Parathyroid adenoma (tissue), 2 donors: Measurements from ENCODE around the gene TGM2.

Experiments
- H2AFZ ChIP-seq: fragments of 300-600 bp; sonication (generic); one replicate; pipeline ENCODE4 v1.7.0; 2017; ENCODE audit warnings: antibody characterized with exemption, mild to moderate bottlenecking
- H3K27ac ChIP-seq: fragments of 300-600 bp; sonication (generic); one replicate; pipeline ENCODE4 v1.7.0; 2017
- H3K27me3 ChIP-seq: fragments of 300-600 bp; sonication (generic); one replicate; pipeline ENCODE4 v1.7.0; 2017; ENCODE audit warnings: low read length; ENCODE audit not compliant: control insufficient read depth, insufficient read depth
- H3K36me3 ChIP-seq: fragments of 300-600 bp; sonication (generic); one replicate; pipeline ENCODE4 v1.7.0; 2017; ENCODE audit warnings: low read length; ENCODE audit not compliant: control insufficient read depth, insufficient read depth
- H3K4me1 ChIP-seq: fragments of 300-600 bp; sonication (generic); one replicate; pipeline ENCODE4 v1.7.0; 2017; ENCODE audit warnings: control low read depth
- H3K4me2 ChIP-seq: fragments of 300-600 bp; sonication (generic); one replicate; pipeline ENCODE4 v1.7.0; 2017; ENCODE audit warnings: low read length
- H3K4me3 ChIP-seq: fragments of 300-600 bp; sonication (generic); one replicate; pipeline ENCODE4 v1.7.0; 2017; ENCODE audit warnings: low read depth, low read length
- H3K79me2 ChIP-seq: fragments of 300-600 bp; sonication (generic); one replicate; pipeline ENCODE4 v1.7.0; 2017; ENCODE audit warnings: control low read depth
- H3K9ac ChIP-seq: fragments of 300-600 bp; sonication (generic); one replicate; pipeline ENCODE4 v1.7.0; 2017; ENCODE audit warnings: mild to moderate bottlenecking
- H3K9me3 ChIP-seq: fragments of 300-600 bp; sonication (generic); one replicate; pipeline ENCODE4 v1.7.0; 2017; ENCODE audit warnings: low read length; ENCODE audit not compliant: control insufficient read depth
- TF ChIP-seq, protein P1 (sequence below): fragments of 300-600 bp; sonication (generic); IDR thresholded peaks from one replicate; pipeline ENCODE4 v1.7.0; 2017; ENCODE audit warnings: antibody characterized with exemption, mild to moderate bottlenecking
- donor health status: primary hyperparathyroidism.

The TGM2 gene

DNA sequence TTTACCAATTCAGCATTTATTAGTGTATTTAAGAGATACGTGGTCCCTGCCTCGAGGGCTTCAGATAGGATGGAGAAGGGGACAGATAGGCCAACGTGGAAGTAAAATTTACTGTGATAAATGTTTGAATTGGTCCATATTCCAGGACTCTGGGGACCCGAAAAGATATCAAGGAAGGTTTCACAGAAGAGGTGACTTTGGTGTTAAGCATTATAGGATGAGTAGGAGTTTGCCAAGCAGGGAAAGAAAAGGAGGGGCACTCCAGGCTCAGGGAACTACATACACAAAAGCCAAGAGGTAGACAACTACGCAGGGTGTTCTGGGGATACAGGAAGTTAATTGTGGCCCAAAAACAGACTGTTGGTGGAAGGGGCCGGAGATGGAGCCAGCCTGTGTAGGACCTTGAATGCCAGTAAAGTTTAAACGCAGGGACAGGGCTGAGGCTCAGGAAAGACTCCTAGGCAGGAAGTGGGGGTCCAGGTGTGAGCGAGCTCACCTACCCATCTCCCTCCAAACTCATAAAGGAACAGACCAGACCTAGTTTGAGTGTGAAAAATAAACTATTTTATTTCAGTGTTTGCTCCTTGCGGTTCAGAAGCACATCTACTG lies 37.0 kb downstream of the TGM2 start:
- TF ChIP-seq, protein P1, sequence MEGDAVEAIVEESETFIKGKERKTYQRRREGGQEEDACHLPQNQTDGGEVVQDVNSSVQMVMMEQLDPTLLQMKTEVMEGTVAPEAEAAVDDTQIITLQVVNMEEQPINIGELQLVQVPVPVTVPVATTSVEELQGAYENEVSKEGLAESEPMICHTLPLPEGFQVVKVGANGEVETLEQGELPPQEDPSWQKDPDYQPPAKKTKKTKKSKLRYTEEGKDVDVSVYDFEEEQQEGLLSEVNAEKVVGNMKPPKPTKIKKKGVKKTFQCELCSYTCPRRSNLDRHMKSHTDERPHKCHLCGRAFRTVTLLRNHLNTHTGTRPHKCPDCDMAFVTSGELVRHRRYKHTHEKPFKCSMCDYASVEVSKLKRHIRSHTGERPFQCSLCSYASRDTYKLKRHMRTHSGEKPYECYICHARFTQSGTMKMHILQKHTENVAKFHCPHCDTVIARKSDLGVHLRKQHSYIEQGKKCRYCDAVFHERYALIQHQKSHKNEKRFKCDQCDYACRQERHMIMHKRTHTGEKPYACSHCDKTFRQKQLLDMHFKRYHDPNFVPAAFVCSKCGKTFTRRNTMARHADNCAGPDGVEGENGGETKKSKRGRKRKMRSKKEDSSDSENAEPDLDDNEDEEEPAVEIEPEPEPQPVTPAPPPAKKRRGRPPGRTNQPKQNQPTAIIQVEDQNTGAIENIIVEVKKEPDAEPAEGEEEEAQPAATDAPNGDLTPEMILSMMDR: no peak
- Histone ChIP-seq H3K9me3 (no peaks in the 10 kb centered on the region), H3K36me3 (no peaks in the 10 kb centered on the region), H2AFZ (no peak overlapping the region), H3K4me3 (no peak overlapping the region), H3K27me3 (no peaks in the 10 kb centered on the region), H3K4me1 (peaks cover 9% of the 10 kb centered on the region), H3K9ac (no peak overlapping the region), H3K27ac (no peak overlapping the region), H3K4me2 (no peak overlapping the region), H3K79me2 (no peaks in the 10 kb centered on the region)

DNA sequence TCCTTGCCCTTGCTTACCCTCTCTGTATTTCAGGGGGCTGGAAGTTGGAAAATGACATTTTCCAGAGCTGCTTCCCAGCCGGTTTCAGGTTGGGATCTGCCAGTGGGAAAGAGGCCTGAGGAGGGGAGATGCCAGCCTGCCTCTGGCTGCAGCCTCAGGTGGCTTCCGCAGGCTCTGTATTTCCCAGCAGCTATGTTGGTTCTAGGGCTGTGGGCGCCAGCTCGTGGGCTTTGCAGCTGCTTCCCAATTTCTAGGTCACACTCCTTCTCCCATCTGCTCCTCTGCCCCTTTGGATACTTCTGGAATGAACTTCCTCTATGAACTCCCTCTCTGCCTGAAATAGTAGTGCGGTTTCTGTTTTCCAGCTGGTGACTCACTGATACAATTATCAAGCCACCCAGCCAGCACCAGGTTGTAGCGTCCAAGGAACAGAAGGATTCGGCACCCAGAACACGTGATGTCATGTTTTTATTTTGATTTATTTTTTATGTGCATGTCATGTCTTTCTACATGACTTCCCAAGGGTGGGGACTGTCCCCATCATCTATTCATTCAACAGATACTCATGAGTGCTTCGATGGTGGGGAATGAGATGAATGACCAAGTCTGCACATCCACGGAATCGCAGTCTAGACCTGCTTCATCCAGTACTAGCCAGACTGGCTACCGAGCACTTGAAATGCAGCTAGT lies 38.0 kb downstream of the TGM2 start:
- H3K4me1 ChIP-seq: peaks cover 8% of the 10 kb centered on the region
- H3K27ac ChIP-seq: no peak overlapping the region
- no peaks in the 10 kb centered on the region for H3K9me3 ChIP-seq
- H3K4me2 ChIP-seq: no peak overlapping the region
- no peak overlapping the region for H3K4me3 ChIP-seq
- TF ChIP-seq, protein P1: no peak
- no peaks in the 10 kb centered on the region for H3K27me3 ChIP-seq
- H3K79me2 ChIP-seq: no peaks in the 10 kb centered on the region
- H2AFZ ChIP-seq: no peak overlapping the region
- no peak overlapping the region for H3K9ac ChIP-seq
- no peaks in the 10 kb centered on the region for H3K36me3 ChIP-seq

DNA sequence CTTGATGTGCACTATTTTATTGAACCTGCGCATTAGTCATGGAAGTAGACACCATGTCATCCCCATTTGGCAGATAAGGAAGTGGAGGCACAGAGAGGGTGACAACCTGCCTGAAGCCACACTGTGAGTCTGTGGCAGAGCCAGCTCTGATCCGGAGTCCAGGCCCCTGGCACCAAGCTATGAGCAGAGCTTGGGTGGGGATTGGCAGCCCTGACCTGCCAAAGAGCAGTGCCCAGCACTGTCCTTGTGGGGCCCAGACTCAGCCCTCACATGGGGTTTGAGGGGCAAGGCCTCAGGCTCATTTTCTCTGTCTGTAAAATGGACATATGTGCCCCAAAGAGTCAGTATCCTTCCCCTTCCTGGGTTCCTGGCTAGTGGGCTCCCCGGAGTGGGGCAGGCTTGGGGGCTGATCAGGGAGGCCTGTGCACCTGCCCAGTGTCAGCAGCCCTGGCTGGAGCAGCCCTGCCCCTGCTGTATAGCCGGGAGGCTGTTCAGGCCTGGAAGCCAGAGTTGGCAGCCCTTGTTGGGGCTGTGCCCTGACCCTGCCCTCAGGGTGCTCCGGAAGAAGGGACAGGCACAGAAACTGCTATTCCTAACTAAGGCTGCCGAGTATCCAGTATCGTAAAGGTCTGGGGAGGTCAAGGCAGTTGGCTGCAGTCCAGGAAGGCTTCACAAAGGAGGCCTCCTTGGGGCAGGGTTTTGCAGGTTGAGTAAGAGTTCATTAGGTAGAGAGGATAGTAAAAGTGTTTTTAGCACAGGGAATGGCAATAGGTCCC lies 38.7 kb downstream of the TGM2 start:
- Histone ChIP-seq H3K36me3 (no peaks in the 10 kb centered on the region), H3K9ac (no peak overlapping the region), H2AFZ (no peak overlapping the region), H3K9me3 (no peaks in the 10 kb centered on the region), H3K27ac (no peak overlapping the region), H3K4me3 (no peak overlapping the region), H3K79me2 (no peaks in the 10 kb centered on the region), H3K4me2 (no peak overlapping the region), H3K4me1 (peaks cover 8% of the 10 kb centered on the region), H3K27me3 (no peaks in the 10 kb centered on the region)
- TF ChIP-seq, protein P1: no peak

DNA sequence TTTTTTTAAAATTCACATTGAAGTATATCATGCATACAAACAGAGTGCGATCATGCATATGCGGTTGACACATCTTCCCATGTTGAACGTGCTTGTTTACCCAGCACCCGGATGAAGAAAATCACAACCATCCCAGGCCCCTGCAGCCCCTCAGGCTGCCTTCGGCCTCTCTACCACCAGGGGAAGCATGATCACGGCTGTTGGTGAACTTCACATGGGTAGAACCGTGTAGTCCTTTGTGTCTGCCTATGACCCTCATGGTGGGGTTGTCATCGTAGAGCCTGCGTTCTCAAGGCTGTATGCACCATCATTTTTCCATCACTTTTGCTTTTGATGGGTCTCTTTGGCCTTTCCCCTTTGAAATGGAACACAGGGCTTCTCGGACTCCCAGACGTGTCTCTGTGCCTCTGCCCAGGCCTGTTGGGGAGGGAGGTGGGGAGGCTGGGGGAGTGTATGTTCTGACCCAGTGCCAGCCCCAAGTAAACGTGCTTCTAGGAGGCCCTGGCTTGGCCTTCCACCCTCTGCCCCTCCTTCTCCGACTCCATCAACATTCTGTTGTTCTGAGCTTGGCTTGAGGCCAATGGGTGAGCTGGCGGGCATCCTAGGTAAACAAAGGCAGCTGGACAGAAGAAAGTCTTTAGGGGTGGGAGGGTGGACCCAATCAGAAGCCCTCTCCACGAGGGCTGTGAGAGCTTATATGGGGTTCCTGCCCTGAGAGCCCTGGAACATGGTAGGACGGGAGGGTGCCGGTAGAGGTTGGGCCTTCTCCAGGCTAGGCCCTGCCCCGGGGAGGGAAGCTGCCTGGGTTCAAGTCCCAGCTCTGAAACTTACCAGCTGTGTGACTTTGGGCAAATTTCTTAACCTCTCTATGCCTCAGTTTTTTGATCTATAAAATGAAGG lies 39.7 kb downstream of the TGM2 start:
- Histone ChIP-seq H3K4me1 (peaks cover 8% of the 10 kb centered on the region), H3K9ac (no peak overlapping the region), H3K27ac (no peak overlapping the region)

More for the DNA sequence above, 39.7 kb downstream of the TGM2 start:
- TF ChIP-seq, protein P1: no peak
- Histone ChIP-seq H3K79me2 (no peaks in the 10 kb centered on the region), H3K4me2 (no peak overlapping the region), H3K9me3 (no peaks in the 10 kb centered on the region), H3K4me3 (no peak overlapping the region), H2AFZ (no peak overlapping the region), H3K27me3 (no peaks in the 10 kb centered on the region), H3K36me3 (no peaks in the 10 kb centered on the region)
